ENCODE measurements around the gene CKAP5.

Gene CKAP5

GRCh38 chr11:46729110-46730027 lies 116.7 kb downstream of the CKAP5 start:
- no peaks in the 10 kb centered on the region for H3K27me3 Mint-ChIP-seq (ENCODE audit: low read depth, poor library complexity)
- no peak for TF ChIP-seq CTCF (IDR thresholded peaks at IDR 0.05)
- no peaks in the 10 kb centered on the region for H3K9me3 Mint-ChIP-seq
- H3K4me1 Mint-ChIP-seq, result peaks cover 10% of the 10 kb centered on the region
- H3K36me3 Mint-ChIP-seq (ENCODE audit: low read depth), result no peaks in the 10 kb centered on the region
- no peak for DNase-seq
- no peak overlapping the region for H3K27ac Mint-ChIP-seq
- H3K4me3 Mint-ChIP-seq, result no peak overlapping the region

DNA sequence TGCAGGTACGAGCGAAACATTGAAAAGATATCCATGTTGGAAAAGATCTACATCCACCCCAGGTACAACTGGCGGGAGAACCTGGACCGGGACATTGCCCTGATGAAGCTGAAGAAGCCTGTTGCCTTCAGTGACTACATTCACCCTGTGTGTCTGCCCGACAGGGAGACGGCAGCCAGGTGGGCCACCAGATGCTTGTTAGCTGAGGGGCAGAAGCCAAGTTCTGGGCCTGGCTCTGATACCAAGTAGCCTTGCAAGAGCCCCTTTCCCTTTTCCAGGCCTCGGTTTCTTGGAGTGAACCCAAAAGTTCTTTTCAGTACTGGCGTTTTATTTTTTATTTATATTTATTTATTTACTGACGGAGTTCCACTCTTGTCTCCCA lies 117.4 kb downstream of the CKAP5 start:
- Mint-ChIP-seq H3K9me3 (no peaks in the 10 kb centered on the region), H3K27ac (no peak overlapping the region), H3K4me1 (peaks cover 16% of the 10 kb centered on the region), H3K4me3 (no peak overlapping the region), H3K36me3 (ENCODE audit: low read depth) (no peaks in the 10 kb centered on the region), H3K27me3 (ENCODE audit: low read depth, poor library complexity) (peaks cover 3% of the 10 kb centered on the region)
- TF ChIP-seq CTCF (IDR thresholded peaks at IDR 0.05), result no peak
- DNase-seq, result no peak

GRCh38 chr11:46727952-46728658 lies 118.0 kb downstream of the CKAP5 start:
- Mint-ChIP-seq H3K36me3 (ENCODE audit: low read depth) (no peaks in the 10 kb centered on the region), H3K27ac (no peak overlapping the region)

DNA sequence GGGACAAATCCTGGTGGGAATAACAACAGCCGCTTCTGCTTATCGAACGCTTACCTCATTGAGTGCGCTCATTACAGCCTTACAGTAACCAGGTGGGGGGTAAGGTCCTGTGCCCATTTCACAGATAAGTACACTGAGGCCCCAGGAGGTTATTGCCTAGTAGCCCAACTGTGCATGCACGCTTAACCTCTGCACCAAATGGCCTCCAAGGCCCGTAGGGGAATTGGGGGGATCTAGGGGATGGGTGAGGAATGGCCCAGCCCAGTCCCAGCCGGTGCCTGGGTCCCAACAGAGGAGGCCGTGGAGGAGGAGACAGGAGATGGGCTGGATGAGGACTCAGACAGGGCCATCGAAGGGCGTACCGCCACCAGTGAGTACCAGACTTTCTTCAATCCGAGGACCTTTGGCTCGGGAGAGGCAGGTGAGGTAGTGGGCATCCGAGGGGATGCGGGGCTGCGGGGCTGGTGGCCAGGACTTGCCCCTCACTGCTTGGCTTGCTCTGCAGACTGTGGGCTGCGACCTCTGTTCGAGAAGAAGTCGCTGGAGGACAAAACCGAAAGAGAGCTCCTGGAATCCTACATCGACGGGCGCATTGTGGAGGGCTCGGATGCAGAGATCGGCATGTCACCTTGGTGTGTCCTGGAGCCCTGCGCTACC lies 119.7 kb downstream of the CKAP5 start:
- Mint-ChIP-seq H3K27me3 (ENCODE audit: low read depth, poor library complexity) (peaks cover 3% of the 10 kb centered on the region), H3K4me1 (peaks cover 20% of the 10 kb centered on the region), H3K9me3 (no peaks in the 10 kb centered on the region), H3K4me3 (no peak overlapping the region), H3K36me3 (ENCODE audit: low read depth) (no peaks in the 10 kb centered on the region), H3K27ac (no peak overlapping the region)
- DNase-seq, result no peak
- TF ChIP-seq CTCF (IDR thresholded peaks at IDR 0.05), result no peak

More at GRCh38 chr11:46727952-46728658, 118.0 kb downstream of the CKAP5 start:
- DNase-seq, result no peak
- Mint-ChIP-seq H3K4me1 (peaks cover 16% of the 10 kb centered on the region), H3K9me3 (no peaks in the 10 kb centered on the region), H3K4me3 (no peak overlapping the region), H3K27me3 (ENCODE audit: low read depth, poor library complexity) (peaks cover 3% of the 10 kb centered on the region)
- no peak for TF ChIP-seq CTCF (IDR thresholded peaks at IDR 0.05)

DNA sequence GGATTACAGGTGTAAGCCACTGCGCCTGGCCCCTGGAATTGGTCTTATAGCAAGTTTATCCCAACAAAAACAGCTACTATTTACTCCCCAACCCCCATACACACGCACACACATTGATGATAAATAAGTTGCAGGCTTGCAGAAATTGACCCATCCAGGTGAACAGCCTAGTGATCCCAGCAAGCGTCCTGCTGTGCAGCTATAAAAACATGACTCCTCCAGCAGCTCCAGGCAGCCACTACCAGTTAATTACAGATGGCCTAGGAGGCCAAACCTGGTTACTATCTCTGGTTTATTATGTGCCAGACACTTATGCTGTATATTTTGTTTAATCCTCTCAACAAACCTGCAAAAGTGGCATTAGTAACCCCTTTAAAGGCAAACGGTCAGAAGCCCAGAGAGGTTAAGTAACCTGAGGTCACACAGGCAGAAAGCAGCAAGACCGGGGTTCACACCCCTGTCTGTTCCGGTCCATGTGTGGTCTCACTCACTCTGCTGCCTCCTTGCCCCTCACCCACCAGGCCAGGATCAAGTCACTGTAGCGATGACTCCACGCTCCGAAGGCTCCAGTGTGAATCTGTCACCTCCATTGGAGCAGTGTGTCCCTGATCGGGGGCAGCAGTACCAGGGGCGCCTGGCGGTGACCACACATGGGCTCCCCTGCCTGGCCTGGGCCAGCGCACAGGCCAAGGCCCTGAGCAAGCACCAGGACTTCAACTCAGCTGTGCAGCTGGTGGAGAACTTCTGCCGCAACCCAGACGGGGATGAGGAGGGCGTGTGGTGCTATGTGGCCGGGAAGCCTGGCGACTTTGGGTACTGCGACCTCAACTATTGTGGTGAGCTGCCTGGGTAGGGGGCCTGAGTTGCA lies 120.5 kb downstream of the CKAP5 start:
- Mint-ChIP-seq H3K4me1 (peaks cover 22% of the 10 kb centered on the region), H3K9me3 (no peaks in the 10 kb centered on the region), H3K27ac (no peak overlapping the region), H3K36me3 (ENCODE audit: low read depth) (no peaks in the 10 kb centered on the region), H3K4me3 (no peak overlapping the region), H3K27me3 (ENCODE audit: low read depth, poor library complexity) (peaks cover 3% of the 10 kb centered on the region)
- no peak for DNase-seq
- no peak for TF ChIP-seq CTCF (IDR thresholded peaks at IDR 0.05)

Measured in nephron progenitor cell (in vitro differentiated cells).